NB4 (cell line): ENCODE data around the gene RASA3.

ENCODE experiments used
- CTCF ChIP-seq: IDR thresholded peaks from one replicate; pipeline ENCODE4 v1.5.1; 2012; ENCODE audit warnings: low read depth, low read length
- MAX ChIP-seq: IDR thresholded peaks from 2 replicates; pipeline ENCODE4 v1.6.1; 2011; ENCODE audit warnings: low read depth, low read length
- POLR2A ChIP-seq: IDR thresholded peaks from 2 replicates; pipeline ENCODE4 v1.6.1; 2011; ENCODE audit warnings: mild to moderate bottlenecking; ENCODE audit not compliant: insufficient read length; ENCODE audit errors: extremely low read depth

GRCh38 chr13:113937073-113937472 is 195.3 kb downstream of the RASA3 start:
- TF ChIP-seq MAX (no peak), POLR2A (no peak), CTCF (no peak)
